ENCODE measurements around the gene DGKD.

- TF ChIP-seq, protein P1, sequence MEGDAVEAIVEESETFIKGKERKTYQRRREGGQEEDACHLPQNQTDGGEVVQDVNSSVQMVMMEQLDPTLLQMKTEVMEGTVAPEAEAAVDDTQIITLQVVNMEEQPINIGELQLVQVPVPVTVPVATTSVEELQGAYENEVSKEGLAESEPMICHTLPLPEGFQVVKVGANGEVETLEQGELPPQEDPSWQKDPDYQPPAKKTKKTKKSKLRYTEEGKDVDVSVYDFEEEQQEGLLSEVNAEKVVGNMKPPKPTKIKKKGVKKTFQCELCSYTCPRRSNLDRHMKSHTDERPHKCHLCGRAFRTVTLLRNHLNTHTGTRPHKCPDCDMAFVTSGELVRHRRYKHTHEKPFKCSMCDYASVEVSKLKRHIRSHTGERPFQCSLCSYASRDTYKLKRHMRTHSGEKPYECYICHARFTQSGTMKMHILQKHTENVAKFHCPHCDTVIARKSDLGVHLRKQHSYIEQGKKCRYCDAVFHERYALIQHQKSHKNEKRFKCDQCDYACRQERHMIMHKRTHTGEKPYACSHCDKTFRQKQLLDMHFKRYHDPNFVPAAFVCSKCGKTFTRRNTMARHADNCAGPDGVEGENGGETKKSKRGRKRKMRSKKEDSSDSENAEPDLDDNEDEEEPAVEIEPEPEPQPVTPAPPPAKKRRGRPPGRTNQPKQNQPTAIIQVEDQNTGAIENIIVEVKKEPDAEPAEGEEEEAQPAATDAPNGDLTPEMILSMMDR (IDR thresholded peaks at IDR 0.05), result no peak
- TF ChIP-seq POLR2A (IDR thresholded peaks at IDR 0.05), result no peak
Observed at GRCh38 chr2:233385489-233386044, 31.3 kb downstream of the DGKD start.
